Subcutaneous adipose tissue (tissue), 4 donors: ENCODE results near the gene PWWP2B. TPM values are rescaled to one million over a fixed set of nuclear protein-coding genes. Genes with fewer than 3 reads are reported as not detected.

ENCODE experiments used
- CTCF ChIP-seq: fragments of 450-650 bp; IDR thresholded peaks from one replicate; pipeline ENCODE4 v1.5.1; 2016; ENCODE audit warnings: low read depth, mild to moderate bottlenecking, control low read depth, antibody characterized with exemption, moderate library complexity
- total RNA-seq, 4 donors: library from RNA; depleted of rRNA; stranded (reverse); fragments of >200 nt; gene quantifications; one replicate each; pipeline ENCODE4 v1.1.0, GENCODE V29; 2016

The PWWP2B gene
- total RNA-seq, 4 donors from 2014 or later, result 9.0 to 24.9 (median 9.6) TPM

- TF ChIP-seq CTCF, result no peak
Observed at GRCh38 chr10:132371641-132372081, 25.3 kb upstream of the PWWP2B start.

- no peak for TF ChIP-seq CTCF
Observed at GRCh38 chr10:132372516-132373095, 24.4 kb upstream of the PWWP2B start.

DNA sequence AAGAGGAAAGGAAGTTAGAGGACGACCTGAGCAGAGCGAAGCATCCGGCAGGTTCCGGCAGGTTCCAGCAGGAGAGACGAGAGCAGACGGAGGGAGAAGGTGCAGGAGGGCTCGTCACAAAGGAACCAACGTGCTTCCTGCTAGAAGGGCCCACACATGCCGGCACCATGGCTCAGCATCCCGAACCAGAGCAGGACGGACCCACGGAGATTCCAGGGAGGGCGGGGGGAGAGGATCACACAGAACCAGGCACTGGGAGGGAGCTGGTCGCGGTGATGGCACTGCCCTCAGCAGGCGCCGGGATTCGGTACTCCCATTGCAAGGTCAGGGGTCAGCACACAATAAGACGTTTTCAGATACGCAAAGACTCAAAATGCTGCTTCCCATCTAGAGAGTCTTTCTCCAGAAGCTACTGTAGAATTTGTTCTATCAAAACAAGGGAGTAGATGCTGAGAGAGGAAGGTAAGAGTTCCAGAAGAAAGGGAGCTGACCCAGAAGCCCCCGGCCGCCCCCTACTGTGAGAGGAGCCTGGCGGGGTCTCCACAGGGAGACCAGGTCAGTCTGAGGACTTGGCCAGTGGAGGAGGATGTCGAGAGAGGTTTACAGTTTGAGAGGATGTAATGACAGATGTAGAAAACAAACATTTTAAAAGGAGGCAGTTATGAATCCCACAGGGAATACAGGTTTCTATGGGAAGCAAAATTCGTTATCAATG, 23.6 kb upstream of the PWWP2B start:
- no peak for TF ChIP-seq CTCF

GRCh38 chr10:132374176-132374575, 22.8 kb upstream of the PWWP2B start:
- no peak for TF ChIP-seq CTCF

- TF ChIP-seq CTCF, result no peak
Observed at GRCh38 chr10:132374612-132375011, 22.4 kb upstream of the PWWP2B start.

DNA sequence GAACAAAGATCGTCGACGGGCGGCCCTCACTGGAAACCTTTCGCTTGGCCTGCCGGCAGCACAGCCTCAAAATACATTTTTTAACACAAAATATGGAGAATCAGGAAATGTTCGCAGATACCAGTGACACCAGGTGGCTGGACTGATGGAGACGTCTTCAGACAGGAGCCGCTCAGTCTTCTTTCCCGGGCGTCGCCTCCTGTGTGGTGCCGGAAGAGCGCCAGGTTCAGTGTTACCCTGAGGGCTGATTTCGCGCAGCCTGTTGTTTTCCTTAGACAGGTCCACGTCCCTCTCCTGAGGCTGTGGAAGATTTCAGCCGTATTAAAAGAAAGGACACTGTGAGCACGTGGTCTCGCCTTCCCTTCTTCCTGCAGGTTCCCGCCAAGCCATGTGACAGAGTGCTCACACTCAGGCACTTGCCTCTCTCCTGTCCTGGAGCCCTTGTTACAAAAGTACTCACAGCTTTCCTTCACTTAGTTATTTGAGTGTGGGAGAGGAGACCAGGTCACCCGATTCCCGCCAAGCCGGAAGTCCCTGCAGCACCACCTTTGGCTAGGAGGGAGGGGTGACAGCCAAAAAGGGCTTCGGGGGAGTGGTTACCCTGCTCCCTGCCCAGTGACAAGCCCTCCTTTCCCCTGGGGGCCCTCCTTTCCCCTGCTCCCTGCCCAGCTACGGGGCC, 21.7 kb upstream of the PWWP2B start:
- no peak for TF ChIP-seq CTCF

GRCh38 chr10:132375795-132376297, 21.2 kb upstream of the PWWP2B start:
- no peak for TF ChIP-seq CTCF
